Prostate gland (tissue), 2 donors: ENCODE measurements around the gene ZNF354C.

ENCODE experiments used
- CTCF ChIP-seq, 4 experiments: fragments of 200-600 bp in 2 of 4; fragments of 450-650 bp in 2 of 4; sonication (generic) in 2 of 4; IDR thresholded peaks; 1 replicate in 3 of 4; 2 replicates in 1 of 4; pipeline ENCODE4 v1.5.1; 2016 to 2019; ENCODE audit warnings: antibody characterized with exemption in 4 of 4, mild to moderate bottlenecking in 2 of 4, moderate library complexity in 2 of 4
- POLR2A ChIP-seq: fragments of 450-650 bp; IDR thresholded peaks from one replicate; pipeline ENCODE4 v1.6.1; 2016; ENCODE audit warnings: antibody characterized with exemption, mild to moderate bottlenecking
- POLR2AphosphoS5 ChIP-seq: sonication (generic); formaldehyde crosslinking; IDR thresholded peaks from one replicate; pipeline ENCODE4 v1.6.1; 2017; ENCODE audit warnings: antibody characterized with exemption

- TF ChIP-seq CTCF (IDR thresholded peaks at IDR 0.05), result no peak
- no peak for TF ChIP-seq POLR2A
- no peak for TF ChIP-seq POLR2AphosphoS5
Measured at GRCh38 chr5:179089502-179089901, 29.3 kb downstream of the ZNF354C start.
